ENCODE results near the gene ARL3.
"Not testable (repeated sequence)": the region's sequence is repeated elsewhere in the genome, so short reads cannot be mapped to it uniquely, and the experiment has no call there.

Gene ARL3

DNA sequence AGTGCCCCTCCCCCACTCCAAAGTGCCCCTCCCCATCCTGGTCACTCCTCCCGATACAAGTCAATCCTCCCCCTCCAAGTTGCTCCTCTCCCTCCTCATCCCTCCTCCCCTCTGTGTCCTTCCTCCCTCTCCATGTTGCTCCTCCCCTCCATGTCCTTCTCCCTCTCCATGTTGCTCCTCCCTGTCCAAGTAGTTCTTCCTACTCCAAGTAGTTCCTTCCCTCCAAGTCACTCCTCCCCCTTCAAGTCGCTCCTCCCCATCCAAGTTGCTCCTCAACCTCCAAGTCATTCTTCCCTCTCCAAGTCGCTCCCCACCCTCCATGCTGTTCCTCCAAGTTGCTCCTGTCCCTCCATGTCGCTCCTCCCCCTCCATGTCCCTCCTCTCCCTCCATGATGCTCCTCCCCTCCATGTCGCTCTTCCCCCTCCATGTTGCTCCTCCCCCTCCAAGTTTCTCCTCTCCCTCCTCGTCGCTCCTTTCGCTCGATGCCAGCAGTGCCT lies 20.9 kb upstream of the ARL3 start:
- no peak for DNase-seq

GRCh38 chr10:102732661-102733060 lies 18.5 kb upstream of the ARL3 start:
- no peak for DNase-seq

DNA sequence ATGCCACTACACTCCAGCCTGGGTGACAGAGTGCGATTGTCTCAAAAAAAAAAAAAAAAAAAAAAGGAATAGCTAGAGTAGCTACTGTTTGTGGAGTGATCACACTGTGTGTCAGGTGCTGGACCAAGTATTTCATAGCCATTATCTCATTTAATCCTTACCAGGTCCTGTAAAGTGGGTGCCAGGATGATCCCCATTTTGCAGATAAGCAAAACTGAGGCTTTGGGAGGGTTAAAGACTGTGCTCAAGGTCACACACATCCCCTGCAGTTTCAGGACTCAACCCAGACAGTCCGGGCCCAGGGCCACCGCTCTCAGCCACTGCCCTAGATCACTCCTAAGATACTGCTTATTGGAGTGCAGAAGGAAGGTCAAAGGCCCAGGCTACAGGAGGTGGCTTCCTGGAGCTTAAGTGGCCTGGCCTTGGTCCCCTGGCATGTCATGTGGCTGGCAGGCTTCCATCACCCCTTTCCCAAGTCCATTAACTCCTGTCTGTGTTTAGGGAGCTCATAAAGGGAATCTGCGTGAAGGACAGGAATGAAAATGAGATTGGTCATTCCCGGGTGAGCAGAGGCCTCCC lies 17.1 kb upstream of the ARL3 start:
- DNase-seq, result no peak

DNA sequence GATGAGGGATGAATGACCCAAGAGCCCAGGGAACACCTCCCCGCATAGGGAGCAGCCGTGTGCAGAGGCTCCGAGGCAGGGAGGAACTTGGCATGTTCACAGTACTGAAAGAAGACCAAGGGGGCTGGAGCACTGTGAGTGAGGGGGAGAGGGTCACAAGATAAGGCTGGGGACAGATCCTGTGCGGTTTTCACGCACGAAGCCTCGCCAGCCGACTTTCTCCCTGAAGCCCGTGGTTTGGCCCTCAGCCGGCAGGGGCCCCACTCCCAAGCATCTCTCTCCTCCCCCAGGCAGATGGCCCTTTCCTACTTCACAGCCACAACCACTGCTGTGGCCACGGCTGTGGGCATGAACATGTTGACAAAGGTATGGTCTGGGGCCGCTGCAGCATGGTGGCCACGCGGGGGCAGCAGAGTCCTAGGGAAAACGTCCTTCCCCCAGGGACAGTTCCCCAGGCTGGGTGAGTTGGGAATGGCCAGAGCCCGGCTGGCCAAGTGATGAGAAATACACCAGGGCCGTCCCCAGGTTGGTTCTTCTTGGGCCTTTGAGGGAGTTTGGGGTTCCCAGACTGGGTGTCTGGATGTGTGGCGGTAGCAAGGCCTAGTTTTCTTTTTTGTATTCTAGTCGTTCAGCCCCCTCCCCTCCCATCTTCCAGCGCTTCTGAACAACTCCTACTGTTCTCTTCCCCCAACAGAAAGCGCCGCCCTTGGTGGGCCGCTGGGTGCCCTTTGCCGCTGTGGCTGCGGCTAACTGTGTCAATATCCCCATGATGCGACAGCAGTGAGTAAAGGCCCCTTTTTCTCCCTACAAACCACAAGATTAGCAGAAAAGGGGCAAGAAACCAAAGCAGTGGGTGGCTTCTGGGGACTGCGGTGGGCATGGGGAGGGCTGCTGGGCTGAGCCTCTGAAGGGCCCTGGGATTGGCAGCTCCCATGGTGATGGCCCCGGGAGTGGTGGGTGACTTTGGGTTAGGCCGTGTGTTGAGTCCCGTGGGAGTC lies 15.1 kb upstream of the ARL3 start:
- peak; percentile 67 to 79 for DNase-seq

GRCh38 chr10:102727037-102727818 lies 13.0 kb upstream of the ARL3 start:
- DNase-seq, result no peak

GRCh38 chr10:102726274-102726673 lies 12.1 kb upstream of the ARL3 start:
- DNase-seq, result no peak

- no peak for DNase-seq
Observed at GRCh38 chr10:102723989-102724388, 9.8 kb upstream of the ARL3 start.

- DNase-seq, result no peak
Observed at GRCh38 chr10:102721954-102722353, 7.8 kb upstream of the ARL3 start.

DNA sequence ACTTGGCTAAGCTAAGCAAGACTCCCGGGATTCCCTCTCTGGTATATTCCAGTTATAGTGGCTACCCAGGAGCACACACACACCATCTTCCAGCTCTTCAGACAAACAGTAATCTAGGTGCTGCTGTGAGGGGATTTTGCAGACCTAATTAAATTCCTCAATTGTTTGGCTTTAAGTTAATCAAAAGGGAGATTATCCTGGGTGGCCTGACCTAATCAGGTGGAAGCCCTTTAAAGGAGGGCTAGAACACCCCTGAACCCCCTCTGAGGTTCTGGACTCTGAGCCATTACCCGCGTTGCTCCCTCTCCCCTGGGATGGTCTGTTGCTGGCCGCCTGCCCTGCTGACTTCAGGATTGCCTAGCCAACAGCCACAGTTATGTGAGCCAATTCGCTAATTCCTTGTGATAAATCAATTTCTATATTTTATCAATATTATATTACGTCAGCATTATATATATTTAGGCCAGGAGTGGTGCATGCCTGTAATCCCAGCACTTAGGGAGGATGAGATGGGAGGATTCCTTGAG lies 6.6 kb upstream of the ARL3 start:
- no peak for DNase-seq

GRCh38 chr10:102720337-102720736 lies 6.1 kb upstream of the ARL3 start:
- DNase-seq, result no peak

- DNase-seq, result no peak
Observed at GRCh38 chr10:102718220-102718619, 4.0 kb upstream of the ARL3 start.

- DNase-seq, result not testable (repeated sequence)
Observed at GRCh38 chr10:102716900-102717565, 2.8 kb upstream of the ARL3 start.

- no peak for DNase-seq
Observed at GRCh38 chr10:102715880-102716279, 1.7 kb upstream of the ARL3 start.

GRCh38 chr10:102714621-102715455 lies 641 bp upstream of the ARL3 start, which contains the start of gene SFXN2:
Gene SFXN2, plus strand, starts transcription at chr10:102714636. Its CDS starts 12,001 bp downstream, at chr10:102726637.
- no peak for DNase-seq

DNA sequence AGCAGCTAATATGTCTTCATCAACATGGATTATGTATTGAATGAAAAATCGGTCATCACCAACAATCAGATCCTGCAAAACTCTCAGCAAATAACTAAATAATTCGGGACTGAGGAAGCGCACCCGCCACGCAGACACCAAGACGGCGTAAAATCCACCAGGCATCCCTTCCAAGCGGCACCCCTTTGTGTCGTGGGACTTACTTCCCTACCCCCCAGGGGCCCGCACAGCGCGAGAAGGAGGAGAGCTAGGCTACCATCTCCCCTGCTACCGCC lies 721 bp downstream of the ARL3 start:
- no peak for DNase-seq

GRCh38 chr10:102712843-102713538 lies 1.2 kb downstream of the ARL3 start:
- no peak for DNase-seq

GRCh38 chr10:102712089-102712488 lies 2.1 kb downstream of the ARL3 start:
- DNase-seq, result no peak

DNA sequence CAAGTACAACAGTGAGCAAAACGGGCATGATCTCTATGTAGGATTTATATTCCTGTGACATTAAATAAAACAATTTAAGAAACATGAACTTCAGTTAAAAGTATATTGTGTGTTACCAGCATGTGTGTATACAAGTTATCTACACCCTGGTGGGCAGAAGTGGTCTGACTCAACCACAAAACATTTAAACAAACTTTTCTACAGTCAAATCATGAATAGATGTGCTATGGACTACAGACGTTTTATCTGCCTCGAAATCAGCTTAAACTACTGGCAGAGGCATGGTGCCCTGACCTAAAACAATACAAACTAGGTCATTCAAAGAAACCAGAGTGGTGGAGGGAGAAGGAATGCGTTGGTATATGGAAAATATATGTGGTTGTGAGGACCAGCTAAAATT lies 3.6 kb downstream of the ARL3 start:
- DNase-seq, result no peak

- no peak for DNase-seq
Observed at GRCh38 chr10:102705531-102705930, 8.7 kb downstream of the ARL3 start.

- no peak for DNase-seq
Observed at GRCh38 chr10:102704915-102705314, 9.3 kb downstream of the ARL3 start.

DNA sequence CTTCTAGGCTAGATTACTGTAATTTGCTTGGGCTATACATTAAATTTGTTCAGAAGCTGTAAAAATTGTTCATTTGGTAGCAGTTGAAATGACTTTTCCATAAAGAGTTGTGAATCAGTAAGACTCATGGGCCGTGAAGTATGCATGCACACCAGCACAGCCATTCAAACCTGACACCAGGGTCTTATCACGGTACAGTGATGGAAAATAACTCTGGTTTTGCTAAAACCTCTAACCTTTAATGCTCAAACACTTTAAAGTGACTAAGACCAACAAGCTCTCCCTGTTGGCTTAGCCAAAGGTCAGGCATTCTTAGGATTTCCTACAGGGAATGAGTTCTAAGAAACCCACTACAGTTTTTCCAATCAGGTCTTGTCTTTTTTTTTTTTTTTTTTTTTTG lies 11.5 kb downstream of the ARL3 start:
- DNase-seq, result no peak

All from SHP77 (cell line).